SU-DHL-6 (cell line): ENCODE results near the gene MPHOSPH8.
"Not testable (repeated sequence)": the region's sequence is repeated elsewhere in the genome, so short reads cannot be mapped to it uniquely, and the experiment has no call there.

Source experiments
- H2AFZ ChIP-seq: fragments of 200-600 bp; sonication (generic); 2 replicates; pipeline ENCODE4 v1.6.1; 2014; ENCODE audit warnings: low read depth, mild to moderate bottlenecking, moderate library complexity, mixed read lengths, antibody characterized with exemption, low read length; ENCODE audit not compliant: severe bottlenecking
- H3F3A ChIP-seq: fragments of 200-600 bp; shearing (Covaris generic); 2 replicates; pipeline ENCODE4 v1.6.0; 2016; ENCODE audit warnings: antibody characterized with exemption, mild to moderate bottlenecking; ENCODE audit not compliant: insufficient read depth
- H3K27ac ChIP-seq: fragments of 200-600 bp; sonication (generic); 2 replicates; pipeline ENCODE4 v1.5.1; 2016; ENCODE audit warnings: low read depth, mild to moderate bottlenecking, low read length, moderate library complexity, mixed read lengths
- H3K27me3 ChIP-seq: fragments of 200-600 bp; sonication (generic), shearing (Covaris generic); 2 replicates; pipeline ENCODE4 v1.6.0; 2014; ENCODE audit warnings: mild to moderate bottlenecking, low read length
- H3K36me3 ChIP-seq: fragments of 200-600 bp; sonication (generic); 2 replicates; pipeline ENCODE4 v1.6.1; 2014; ENCODE audit warnings: mild to moderate bottlenecking, low read length, mixed read lengths
- H3K4me2 ChIP-seq: fragments of 300-600, 200-600 bp; shearing (Covaris generic), sonication (generic); 2 replicates; pipeline ENCODE4 v1.6.0; 2014; ENCODE audit warnings: low read length, low read depth, mild to moderate bottlenecking; ENCODE audit not compliant: poor library complexity, severe bottlenecking
- H3K4me3 ChIP-seq: fragments of 200-600 bp; sonication (generic); 2 replicates; pipeline ENCODE4 v1.5.1; 2014; ENCODE audit warnings: antibody characterized with exemption, low read length, mild to moderate bottlenecking, mixed read lengths; ENCODE audit not compliant: insufficient read depth, poor library complexity, severe bottlenecking
- H3K79me2 ChIP-seq: fragments of 200-600 bp; sonication (generic); 2 replicates; pipeline ENCODE4 v1.6.1; 2014; ENCODE audit warnings: mild to moderate bottlenecking, low read length, moderate library complexity; ENCODE audit not compliant: insufficient read depth
- H3K9ac ChIP-seq: fragments of 200-600 bp; sonication (generic); 2 replicates; pipeline ENCODE4 v1.7.0; 2014; ENCODE audit warnings: mild to moderate bottlenecking, low read length
- H3K9me2 ChIP-seq: fragments of 200-600 bp; sonication (generic); replicated peaks from 2 replicates; pipeline ENCODE4 v1.6.1; 2014; ENCODE audit warnings: low read length; ENCODE audit not compliant: insufficient read depth
- H3K9me3 ChIP-seq: fragments of 200-600 bp; sonication (generic); 2 replicates; pipeline ENCODE4 v1.6.1; 2014; ENCODE audit warnings: low read length, mixed read lengths; ENCODE audit not compliant: insufficient read depth
- H4K20me1 ChIP-seq: fragments of 200-600 bp; sonication (generic); 2 replicates; pipeline ENCODE4 v1.6.1; 2014; ENCODE audit warnings: low read depth, mild to moderate bottlenecking, antibody characterized with exemption, low read length, moderate library complexity, mixed read lengths
- EZH2phosphoT487 ChIP-seq: fragments of 200-600 bp; sonication (generic), shearing (Covaris generic); conservative IDR thresholded peaks from 2 replicates; pipeline ENCODE4 v1.6.1; 2018; ENCODE audit warnings: mild to moderate bottlenecking, antibody characterized with exemption, low read length, moderate library complexity, mixed read lengths
- TF ChIP-seq, protein P1 (sequence below): fragments of 200-600 bp; sonication (generic); IDR thresholded peaks from one replicate; pipeline ENCODE4 v1.5.1; 2017; ENCODE audit warnings: antibody characterized with exemption, mild to moderate bottlenecking, low read length, moderate library complexity; ENCODE audit not compliant: insufficient read depth, poor library complexity, severe bottlenecking

The MPHOSPH8 gene

DNA sequence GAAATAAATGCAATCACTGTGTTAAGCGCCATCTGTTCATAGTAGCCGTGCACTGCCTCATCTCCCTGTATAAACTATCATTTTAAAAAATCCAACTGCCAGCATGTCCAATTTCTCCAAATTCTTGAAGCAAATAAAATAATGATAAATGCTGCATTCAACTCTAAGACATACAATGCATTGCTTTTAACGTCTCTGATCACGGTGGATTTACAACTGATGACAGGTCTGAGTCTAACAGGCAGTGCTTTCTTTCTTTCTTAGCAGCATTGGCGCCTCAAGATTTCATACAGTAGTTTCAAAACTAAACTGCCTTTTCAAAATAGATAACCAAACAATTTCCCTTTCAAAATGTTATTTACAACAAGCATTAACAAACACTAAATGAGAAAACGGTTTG, 70.8 kb downstream of the MPHOSPH8 start:
- H3K79me2 ChIP-seq, H3K27me3 ChIP-seq, H3K4me2 ChIP-seq, H3K9me3 ChIP-seq, H2AFZ ChIP-seq, H3K9me2 ChIP-seq, H3K27ac ChIP-seq, H4K20me1 ChIP-seq, H3K9ac ChIP-seq, H3K4me3 ChIP-seq: not testable (repeated sequence)
- Histone ChIP-seq H3K36me3 (peaks cover 17% of the 10 kb centered on the region), H3F3A (peaks cover 17% of the 10 kb centered on the region; the same call in 1 of the 2 replicates)

DNA sequence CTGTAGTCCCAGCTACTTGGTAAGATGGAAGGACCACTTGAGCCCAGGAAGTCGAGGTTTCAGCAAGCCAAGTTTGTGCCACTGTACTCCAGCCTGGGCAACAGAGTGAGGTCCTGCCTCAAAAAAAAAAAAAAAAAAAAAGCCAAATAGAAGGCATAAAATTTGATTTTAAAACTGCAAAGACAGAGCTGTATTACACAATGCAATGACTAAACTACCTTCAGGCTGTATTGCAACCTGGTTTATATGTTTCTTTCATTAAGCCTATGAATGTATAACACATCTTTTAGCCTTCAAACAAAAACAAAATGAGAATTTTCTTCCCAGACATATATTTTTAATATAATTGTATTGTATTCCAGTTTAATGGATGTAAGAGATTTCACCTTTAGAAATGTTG, 75.6 kb downstream of the MPHOSPH8 start:
- not testable (repeated sequence) for H3K27ac ChIP-seq, H3K4me2 ChIP-seq, H2AFZ ChIP-seq, H3K4me3 ChIP-seq, H3K27me3 ChIP-seq, H3K9me3 ChIP-seq, H3K79me2 ChIP-seq, H3K9ac ChIP-seq, H3K9me2 ChIP-seq
- Histone ChIP-seq H4K20me1 (peaks cover 14% of the 10 kb centered on the region; the same call in 1 of the 2 replicates), H3F3A (peaks cover 11% of the 10 kb centered on the region; the same call in 1 of the 2 replicates), H3K36me3 (peaks cover 15% of the 10 kb centered on the region)

DNA sequence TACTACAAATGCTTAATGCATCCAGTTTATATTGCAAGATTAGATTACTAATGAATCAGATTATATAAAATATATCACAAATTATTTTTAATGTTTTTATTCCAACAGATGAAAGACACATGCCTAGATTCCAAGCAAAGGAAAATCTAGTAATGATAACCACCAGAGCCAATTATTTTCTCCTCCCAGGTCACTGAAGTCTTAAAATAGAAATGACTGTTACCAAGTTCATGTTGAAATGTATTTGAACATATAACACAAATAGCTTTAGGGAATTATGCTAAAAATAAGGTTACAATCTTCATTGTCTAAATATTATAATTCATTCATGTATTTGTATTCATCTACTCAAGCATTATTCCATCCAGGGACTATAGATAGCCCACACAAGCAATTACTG, 76.3 kb downstream of the MPHOSPH8 start:
- H3K9me3 ChIP-seq, H3K9ac ChIP-seq, H3K9me2 ChIP-seq, H3K79me2 ChIP-seq, H3K4me3 ChIP-seq, H3K27ac ChIP-seq, H2AFZ ChIP-seq, H3K4me2 ChIP-seq, H3K27me3 ChIP-seq: not testable (repeated sequence)
- Histone ChIP-seq H3F3A (peaks cover 15% of the 10 kb centered on the region; the same call in 1 of the 2 replicates), H4K20me1 (peaks cover 17% of the 10 kb centered on the region), H3K36me3 (peaks cover 18% of the 10 kb centered on the region)

DNA sequence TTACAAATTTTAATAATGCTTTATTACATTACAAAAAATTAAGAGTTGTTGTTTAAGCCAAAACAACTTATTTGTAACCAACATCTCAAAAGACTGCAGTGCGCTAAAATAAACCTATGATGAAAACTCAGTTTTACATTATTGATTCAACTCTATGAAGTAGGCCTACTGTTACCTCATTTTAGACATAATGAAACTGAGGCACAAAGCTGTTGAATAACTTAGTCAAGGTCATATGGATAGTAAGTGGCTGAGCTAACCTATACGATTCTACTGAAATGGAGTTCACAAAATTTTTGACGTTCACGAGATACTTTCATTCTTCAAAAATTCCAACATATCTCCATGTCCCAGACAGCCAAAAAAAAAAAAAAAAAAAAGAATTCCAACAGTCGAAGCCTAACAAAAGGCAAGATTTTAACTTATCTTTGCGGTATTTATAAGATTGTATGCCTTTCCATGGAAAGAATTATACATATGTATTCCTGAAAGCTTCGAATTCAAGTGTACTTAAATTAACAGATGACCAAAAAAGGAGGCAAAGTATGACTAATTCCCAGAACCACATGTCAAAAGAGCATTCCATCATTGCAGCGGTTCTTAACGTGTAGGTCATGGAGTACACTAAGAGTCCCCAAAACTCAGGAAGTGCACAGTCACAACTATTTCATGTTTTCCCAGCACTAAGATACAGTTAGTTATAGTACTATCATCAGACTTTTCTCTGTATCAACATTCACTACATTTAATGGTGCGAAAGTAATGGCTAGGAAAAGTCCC, 79.9 kb downstream of the MPHOSPH8 start:
- Histone ChIP-seq H3K9ac (no peak overlapping the region), H3K4me3 (no peak overlapping the region), H3K9me2 (no peaks in the 10 kb centered on the region), H3K27ac (no peak overlapping the region), H3K79me2 (0 out of 2 replicates have a peak, but pooled peaks cover 6% of the 10 kb centered on the region), H4K20me1 (peaks cover 20% of the 10 kb centered on the region), H3K4me2 (no peak overlapping the region), H2AFZ (no peak overlapping the region), H3F3A (0 out of 2 replicates have a peak, but pooled peaks cover 5% of the 10 kb centered on the region), H3K36me3 (peaks cover 17% of the 10 kb centered on the region), H3K27me3 (no peaks in the 10 kb centered on the region), H3K9me3 (no peaks in the 10 kb centered on the region)
- TF ChIP-seq, protein P1, sequence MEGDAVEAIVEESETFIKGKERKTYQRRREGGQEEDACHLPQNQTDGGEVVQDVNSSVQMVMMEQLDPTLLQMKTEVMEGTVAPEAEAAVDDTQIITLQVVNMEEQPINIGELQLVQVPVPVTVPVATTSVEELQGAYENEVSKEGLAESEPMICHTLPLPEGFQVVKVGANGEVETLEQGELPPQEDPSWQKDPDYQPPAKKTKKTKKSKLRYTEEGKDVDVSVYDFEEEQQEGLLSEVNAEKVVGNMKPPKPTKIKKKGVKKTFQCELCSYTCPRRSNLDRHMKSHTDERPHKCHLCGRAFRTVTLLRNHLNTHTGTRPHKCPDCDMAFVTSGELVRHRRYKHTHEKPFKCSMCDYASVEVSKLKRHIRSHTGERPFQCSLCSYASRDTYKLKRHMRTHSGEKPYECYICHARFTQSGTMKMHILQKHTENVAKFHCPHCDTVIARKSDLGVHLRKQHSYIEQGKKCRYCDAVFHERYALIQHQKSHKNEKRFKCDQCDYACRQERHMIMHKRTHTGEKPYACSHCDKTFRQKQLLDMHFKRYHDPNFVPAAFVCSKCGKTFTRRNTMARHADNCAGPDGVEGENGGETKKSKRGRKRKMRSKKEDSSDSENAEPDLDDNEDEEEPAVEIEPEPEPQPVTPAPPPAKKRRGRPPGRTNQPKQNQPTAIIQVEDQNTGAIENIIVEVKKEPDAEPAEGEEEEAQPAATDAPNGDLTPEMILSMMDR, result no peak
- no peak for TF ChIP-seq EZH2phosphoT487

DNA sequence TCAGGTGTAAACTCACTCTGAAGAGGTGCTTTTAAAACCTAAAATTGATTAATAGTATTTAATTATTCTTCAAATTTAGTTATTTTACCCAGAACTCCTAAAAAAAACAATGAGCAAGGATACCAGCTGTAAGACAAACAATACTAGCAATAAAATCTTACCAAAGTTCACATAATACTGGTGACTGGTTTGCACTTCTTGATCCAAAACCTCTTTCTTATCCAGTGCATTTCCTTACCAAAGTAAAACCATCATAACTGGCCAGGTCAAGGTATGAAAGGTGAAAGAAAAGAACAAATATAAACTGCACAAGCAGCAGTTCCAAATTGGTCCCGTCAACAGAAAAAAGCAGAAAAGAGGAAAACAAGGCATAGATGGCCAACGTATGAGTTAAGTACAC, 86.6 kb downstream of the MPHOSPH8 start:
- H3K79me2 ChIP-seq, result peaks cover 18% of the 10 kb centered on the region
- no peaks in the 10 kb centered on the region for H3K9me2 ChIP-seq
- no peak overlapping the region for H2AFZ ChIP-seq
- no peak overlapping the region for H3K27ac ChIP-seq
- TF ChIP-seq EZH2phosphoT487, result no peak
- H4K20me1 ChIP-seq, result peaks cover 16% of the 10 kb centered on the region
- H3K4me2 ChIP-seq, result no peak overlapping the region
- H3K9ac ChIP-seq, result no peak overlapping the region
- H3K27me3 ChIP-seq, result no peaks in the 10 kb centered on the region
- H3K9me3 ChIP-seq, result no peaks in the 10 kb centered on the region
- peaks cover 8% of the 10 kb centered on the region; the same call in 1 of the 2 replicates for H3F3A ChIP-seq
- H3K36me3 ChIP-seq, result peaks cover 32% of the 10 kb centered on the region; the same call in 1 of the 2 replicates
- H3K4me3 ChIP-seq, result no peak overlapping the region
